SKM-1 (cell line): Measurements from ENCODE around the gene DIS3L2.

Experiments used
- DNase-seq: peaks from one replicate; lab custom pipeline; 2025; ENCODE audit not compliant: unreplicated experiment; lab: John Stamatoyannopoulos, UW

DIS3L2 gene

GRCh38 chr2:232250246-232251175, 289.0 kb downstream of the DIS3L2 start:
- no peak for DNase-seq

- no peak for DNase-seq
Observed at GRCh38 chr2:232255033-232255432, 293.5 kb downstream of the DIS3L2 start.

- no peak for DNase-seq
Observed at GRCh38 chr2:232260075-232260474, 298.6 kb downstream of the DIS3L2 start.

GRCh38 chr2:232261776-232262175, 300.3 kb downstream of the DIS3L2 start:
- no peak for DNase-seq

GRCh38 chr2:232263295-232263694, 301.8 kb downstream of the DIS3L2 start:
- no peak for DNase-seq

- no peak for DNase-seq
Observed at GRCh38 chr2:232264081-232264480, 302.6 kb downstream of the DIS3L2 start.

GRCh38 chr2:232265329-232265728, 303.8 kb downstream of the DIS3L2 start:
- DNase-seq: no peak

GRCh38 chr2:232268636-232269165, 307.2 kb downstream of the DIS3L2 start:
- DNase-seq: no peak

- no peak for DNase-seq
Observed at GRCh38 chr2:232269867-232270266, 308.4 kb downstream of the DIS3L2 start.

- DNase-seq: no peak
Observed at GRCh38 chr2:232273903-232274643, 312.6 kb downstream of the DIS3L2 start.

- no peak for DNase-seq
Observed at GRCh38 chr2:232275670-232276069, 314.2 kb downstream of the DIS3L2 start.

- no peak for DNase-seq
Observed at GRCh38 chr2:232276084-232276732, 314.7 kb downstream of the DIS3L2 start.

- DNase-seq: no peak
Observed at GRCh38 chr2:232276733-232277313, 315.3 kb downstream of the DIS3L2 start.

- DNase-seq: no peak
Observed at GRCh38 chr2:232278534-232278933, 317.0 kb downstream of the DIS3L2 start.

GRCh38 chr2:232280341-232280740, 318.8 kb downstream of the DIS3L2 start:
- DNase-seq: no peak

GRCh38 chr2:232281858-232282507, 320.5 kb downstream of the DIS3L2 start:
- DNase-seq: no peak

- no peak for DNase-seq
Observed at GRCh38 chr2:232282508-232283055, 321.1 kb downstream of the DIS3L2 start.

- DNase-seq: no peak
Observed at GRCh38 chr2:232286001-232286868, 324.7 kb downstream of the DIS3L2 start.

- no peak for DNase-seq
Observed at GRCh38 chr2:232287316-232287715, 325.8 kb downstream of the DIS3L2 start.
